ENCODE measurements around the gene USP3. TPM values are rescaled to one million over a fixed set of nuclear protein-coding genes. Genes with fewer than 3 reads are reported as not detected.
A peak's percentile ranks its signal among the peaks of the same experiment; 100 is the strongest.

USP3 gene
- total RNA-seq, 2 donors from 2014 or later = 51.5 to 52.5 TPM

- H3K9me3 Mint-ChIP-seq = no peaks in the 10 kb centered on the region
- no peak for TF ChIP-seq CTCF (conservative IDR thresholded peaks at IDR 0.05)
- H3K27me3 ChIP-seq (ENCODE audit: control insufficient read depth, insufficient read depth, low read length, poor library complexity, severe bottlenecking) = no peaks in the 10 kb centered on the region
- no peaks in the 10 kb centered on the region for H3K36me3 ChIP-seq (ENCODE audit: control insufficient read depth, insufficient read depth, low read length)
- DNase-seq = no peak
- no peak overlapping the region for H3K27ac ChIP-seq (ENCODE audit: low read depth, low read length)
- H3K4me1 Mint-ChIP-seq = peaks cover 42% of the 10 kb centered on the region
- H3K27ac Mint-ChIP-seq = no peak overlapping the region
- WGBS, 2 experiments (ENCODE audit: insufficient coverage in 1 of 2, insufficient read length in 1 of 2) = 29 to 88% methylated on average over 1 to 7 of the region's 7 CpGs
- H3K36me3 Mint-ChIP-seq (ENCODE audit: low read depth) = no peaks in the 10 kb centered on the region
- H3K9me3 ChIP-seq (ENCODE audit: control insufficient read depth, low read length) = no peaks in the 10 kb centered on the region
- H3K4me3 Mint-ChIP-seq = no peak overlapping the region
- no peak overlapping the region for H3K9ac ChIP-seq (ENCODE audit: extremely low read depth, low read length, poor library complexity, severe bottlenecking)
- H3K4me1 ChIP-seq (ENCODE audit: control insufficient read depth, insufficient read depth, low read length) = peaks cover 11% of the 10 kb centered on the region
- no peak overlapping the region for H3K4me3 ChIP-seq (ENCODE audit: low read length)
- peaks cover 1% of the 10 kb centered on the region for H3K27me3 Mint-ChIP-seq (ENCODE audit: insufficient read depth)
Measured at GRCh38 chr15:63482874-63483323, 21.5 kb upstream of the USP3 start.

- H3K4me1 Mint-ChIP-seq = peaks cover 35% of the 10 kb centered on the region
Measured at GRCh38 chr15:63483521-63484371, 20.6 kb upstream of the USP3 start.

More at GRCh38 chr15:63483521-63484371, 20.6 kb upstream of the USP3 start:
- 50 to 89% methylated on average over 4 to 6 of the region's 6 CpGs for whole genome bisulfite sequencing, 2 experiments (ENCODE audit: insufficient coverage in 1 of 2, insufficient read length in 1 of 2)
- Histone ChIP-seq H3K27me3 (ENCODE audit: control insufficient read depth, insufficient read depth, low read length, poor library complexity, severe bottlenecking) (no peaks in the 10 kb centered on the region), H3K9ac (ENCODE audit: extremely low read depth, low read length, poor library complexity, severe bottlenecking) (no peak overlapping the region), H3K4me3 (ENCODE audit: low read length) (no peak overlapping the region), H3K27ac (ENCODE audit: low read depth, low read length) (no peak overlapping the region), H3K4me1 (ENCODE audit: control insufficient read depth, insufficient read depth, low read length) (peaks cover 11% of the 10 kb centered on the region), H3K9me3 (ENCODE audit: control insufficient read depth, low read length) (no peaks in the 10 kb centered on the region), H3K36me3 (ENCODE audit: control insufficient read depth, insufficient read depth, low read length) (no peaks in the 10 kb centered on the region)
- Mint-ChIP-seq H3K27ac (peak overlapping the region; percentile 10), H3K9me3 (no peaks in the 10 kb centered on the region), H3K36me3 (ENCODE audit: low read depth) (no peaks in the 10 kb centered on the region), H3K27me3 (ENCODE audit: insufficient read depth) (peaks cover 4% of the 10 kb centered on the region), H3K4me3 (no peak overlapping the region)
- no peak for TF ChIP-seq CTCF (conservative IDR thresholded peaks at IDR 0.05)
- no peak for DNase-seq
